Urinary bladder (tissue), 4 donors: ENCODE measurements around the gene RNF103. TPM values are rescaled to one million over a fixed set of nuclear protein-coding genes. Genes with fewer than 3 reads are reported as not detected.

ENCODE experiments used
- DNase-seq: peaks from one replicate; pipeline ENCODE4 v3.0.0-alpha.2; 2015; ENCODE audit errors: extremely low spot score
- H3K27ac ChIP-seq: one replicate; pipeline ENCODE4 v1.5.1; 2013; ENCODE audit warnings: low read depth, mild to moderate bottlenecking, moderate library complexity
- H3K36me3 ChIP-seq: one replicate; pipeline ENCODE4 v1.6.1; 2013; ENCODE audit warnings: mild to moderate bottlenecking, moderate library complexity; ENCODE audit not compliant: insufficient read depth
- H3K4me1 ChIP-seq: one replicate; pipeline ENCODE4 v1.6.1; 2013; ENCODE audit warnings: mild to moderate bottlenecking, moderate library complexity; ENCODE audit not compliant: insufficient read depth
- H3K4me3 ChIP-seq: one replicate; pipeline ENCODE4 v1.5.1; 2013; ENCODE audit warnings: low read depth, low read length
- WGBS: extraction: QIAGEN DNeasy Blood & Tissue Kit; methylation state at CpG from one replicate; pipeline ENCODE4 v1.1.7; 2013; 5-methylcytosine and 5-hydroxymethylcytosine counted together
- polyA plus RNA-seq: library from polyadenylated mRNA; stranded (reverse); fragments of 200-250 nt; gene quantifications from one replicate; pipeline ENCODE4 v1.2.3, GENCODE V29; 2013
- total RNA-seq: library from RNA; depleted of rRNA; stranded (reverse); fragments of >200 nt; gene quantifications from one replicate; pipeline ENCODE4 v1.2.3, GENCODE V29; 2014
- donor health status: healthy with polysubstance abuse.
- donor health status: healthy.

The RNF103 gene
- total and polyA plus RNA-seq, 2 donors: 24.1 to 40.5 TPM

DNA sequence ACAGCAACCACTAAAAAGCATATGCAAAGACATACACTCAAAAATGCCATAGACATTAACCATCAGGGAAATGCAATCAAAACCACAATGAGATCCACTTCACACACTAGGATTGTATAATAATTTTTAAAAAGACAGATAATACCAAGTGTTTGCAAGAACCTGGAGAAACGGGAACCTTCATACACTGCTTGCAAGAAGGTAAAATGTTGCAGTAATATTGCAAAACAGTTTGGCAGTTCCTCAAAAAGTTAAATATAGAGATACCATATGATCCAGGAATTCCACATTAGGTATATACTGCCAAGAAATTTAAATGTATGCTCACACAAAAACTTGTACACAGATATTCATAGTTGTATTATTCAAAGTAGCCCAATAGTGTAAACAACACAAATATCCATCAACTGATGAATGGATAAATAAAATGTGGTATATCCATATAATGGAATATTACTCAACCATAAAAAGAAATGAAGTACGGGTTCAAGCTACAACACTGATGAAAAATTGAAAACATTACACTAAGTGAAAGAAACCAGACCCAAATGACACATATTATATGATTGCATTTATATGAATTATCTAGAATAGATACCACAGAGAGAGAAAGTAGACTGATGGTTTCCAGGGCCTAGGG, 45.7 kb downstream of the RNF103 start:
- Histone ChIP-seq H3K27ac (no peak overlapping the region), H3K4me1 (no peaks in the 10 kb centered on the region), H3K4me3 (no peak overlapping the region), H3K36me3 (no peaks in the 10 kb centered on the region)
- WGBS: 93% methylated on average over 2 of the region's 2 CpGs
- no peak for DNase-seq

DNA sequence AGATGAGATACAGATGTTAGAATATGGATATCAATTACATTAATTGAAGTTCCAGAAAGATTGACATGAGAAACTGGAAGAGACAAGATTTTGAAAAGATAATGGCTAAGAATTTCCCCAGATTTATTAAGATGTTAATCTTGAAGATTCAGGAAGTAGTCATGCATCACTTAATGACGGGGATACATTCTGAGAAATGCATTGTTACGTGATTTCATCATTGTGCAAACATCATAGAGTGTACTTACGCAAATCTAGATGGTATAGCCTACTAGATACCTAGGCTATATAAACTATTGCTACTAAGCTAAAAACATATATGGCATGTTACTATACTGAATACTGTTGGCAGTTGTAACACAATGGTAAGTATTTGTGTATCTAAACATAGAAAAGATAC, 53.6 kb downstream of the RNF103 start:
- Histone ChIP-seq H3K4me3 (no peak overlapping the region), H3K36me3 (no peaks in the 10 kb centered on the region), H3K4me1 (no peaks in the 10 kb centered on the region), H3K27ac (no peak overlapping the region)
- 79% methylated on average over 3 of the region's 3 CpGs for WGBS
- no peak for DNase-seq

DNA sequence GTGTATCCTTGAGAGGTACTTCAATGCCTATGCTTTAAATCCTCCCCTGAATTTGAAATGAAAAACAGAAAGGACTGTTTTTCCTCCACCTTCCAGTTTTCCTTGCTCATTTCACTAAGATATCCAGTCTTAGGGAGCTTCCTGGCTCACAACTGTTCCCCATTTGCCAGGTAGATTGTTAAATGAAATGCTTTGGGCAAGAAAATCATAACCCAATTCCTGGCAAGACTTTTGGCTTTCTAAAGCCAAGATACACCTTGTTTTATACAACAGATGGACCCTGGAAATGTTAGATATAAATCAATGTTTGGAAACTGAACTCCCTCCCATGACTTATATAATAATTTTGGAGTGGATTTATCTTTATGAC, 56.9 kb downstream of the RNF103 start:
- Histone ChIP-seq H3K27ac (no peak overlapping the region), H3K36me3 (no peaks in the 10 kb centered on the region), H3K4me3 (no peak overlapping the region), H3K4me1 (no peaks in the 10 kb centered on the region)
- DNase-seq: no peak

DNA sequence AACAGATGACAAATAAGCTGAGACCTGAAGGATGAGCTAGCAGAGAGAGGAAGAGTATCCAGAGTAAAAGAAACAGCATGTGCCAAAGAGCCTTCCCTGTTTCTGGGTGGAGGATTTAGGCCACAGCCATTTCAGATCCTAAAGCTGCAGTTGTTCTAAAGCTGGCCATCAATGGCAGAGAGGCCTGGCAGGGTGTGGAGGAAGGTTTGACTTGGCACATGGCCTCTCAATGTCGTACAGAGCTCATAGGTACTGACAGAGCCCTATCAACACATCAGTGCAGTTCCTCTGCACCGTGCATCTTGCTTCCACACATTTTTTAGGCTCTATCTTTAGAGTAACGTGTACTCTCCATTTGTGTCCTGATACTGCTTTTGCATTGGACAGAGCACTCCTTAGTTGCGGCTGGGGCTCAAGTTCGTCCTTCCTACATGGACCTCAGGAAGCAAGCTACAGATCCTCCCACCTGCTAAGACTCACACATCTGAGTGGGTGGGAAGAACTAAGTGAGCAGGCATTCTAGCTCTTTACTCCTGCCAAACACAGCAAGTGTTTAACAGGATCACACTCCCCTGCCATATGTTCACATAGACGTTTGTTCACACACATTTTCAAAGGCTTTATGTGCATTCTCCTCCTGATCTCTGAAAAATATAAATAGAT, 57.4 kb downstream of the RNF103 start:
- H3K4me3 ChIP-seq: no peak overlapping the region
- no peak overlapping the region for H3K27ac ChIP-seq
- peaks cover 2% of the 10 kb centered on the region for H3K4me1 ChIP-seq
- no peak for DNase-seq
- whole genome bisulfite sequencing: 57% methylated on average over 6 of the region's 6 CpGs
- no peaks in the 10 kb centered on the region for H3K36me3 ChIP-seq

DNA sequence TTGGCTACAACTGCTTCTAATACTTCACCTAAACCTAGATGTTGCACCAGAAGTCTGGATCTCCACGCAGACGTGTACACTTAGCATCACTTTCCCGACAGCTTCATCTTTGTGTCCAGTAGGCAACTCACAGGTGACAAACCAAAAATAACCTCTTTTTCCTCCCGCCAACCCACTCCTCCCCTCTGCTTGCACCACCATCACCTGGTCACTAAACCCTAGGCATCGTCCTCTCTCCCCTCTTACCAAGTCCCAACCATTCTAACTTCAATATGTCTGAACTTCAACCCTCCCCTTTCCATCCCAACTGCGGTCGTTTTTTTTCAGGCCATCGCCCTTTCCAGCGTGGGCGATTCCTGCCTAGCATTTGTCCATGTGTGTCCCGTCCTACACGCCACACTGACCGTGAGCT, 60.0 kb downstream of the RNF103 start:
- Histone ChIP-seq H3K36me3 (no peaks in the 10 kb centered on the region), H3K4me1 (peaks cover 4% of the 10 kb centered on the region), H3K27ac (no peak overlapping the region), H3K4me3 (no peak overlapping the region)
- WGBS: 73% methylated on average over 13 of the region's 13 CpGs
- no peak for DNase-seq

DNA sequence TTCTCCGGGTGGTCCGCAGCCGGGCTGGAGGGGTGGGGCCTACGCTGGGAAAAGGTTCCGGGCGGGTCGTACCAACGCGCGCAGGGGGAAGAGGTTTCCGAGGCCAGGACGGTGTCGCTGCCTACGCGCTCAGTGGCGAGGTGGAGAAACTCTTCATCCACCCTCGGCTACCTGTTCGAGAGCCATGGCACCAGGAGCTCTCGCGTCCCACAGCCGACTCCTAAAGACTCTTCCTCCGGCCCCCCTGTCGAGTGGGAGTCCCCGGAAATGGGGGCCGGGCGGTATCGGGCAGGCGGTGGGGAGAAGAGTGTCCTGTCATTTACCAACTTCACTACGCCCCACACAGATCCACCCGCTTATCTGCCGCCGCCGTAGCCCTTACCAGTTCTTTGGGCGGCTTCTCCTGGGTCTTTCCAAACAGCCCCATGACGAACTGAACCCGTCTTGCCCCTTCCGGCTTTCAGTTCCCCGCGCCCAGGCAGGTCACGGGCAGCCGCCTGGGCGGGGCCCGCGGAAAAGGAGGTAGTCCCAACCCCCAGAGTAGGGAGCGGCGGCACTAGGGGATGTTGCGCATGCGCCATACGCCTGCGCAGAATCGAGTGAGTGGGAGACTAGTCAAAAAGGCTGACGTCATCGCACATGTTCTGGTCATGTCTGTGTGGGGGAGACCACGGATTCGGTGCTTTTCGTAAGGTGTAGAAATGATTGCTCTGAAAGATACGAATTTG, 60.6 kb downstream of the RNF103 start, which contains the start of gene CHMP3:
Gene CHMP3, minus strand, starts transcription at position 522 of the 728 bp plus-strand sequence. Its CDS starts 95 bp downstream, at position 427.
- Histone ChIP-seq H3K36me3 (no peaks in the 10 kb centered on the region), H3K4me3 (peak within 1 kb of the TSS; percentile 71), H3K27ac (peak within 1 kb of the TSS; percentile 98), H3K4me1 (peaks cover 4% of the 10 kb centered on the region)
- DNase-seq: peak; percentile 96
- under 1% methylated on average over 57 of the region's 57 CpGs for WGBS

DNA sequence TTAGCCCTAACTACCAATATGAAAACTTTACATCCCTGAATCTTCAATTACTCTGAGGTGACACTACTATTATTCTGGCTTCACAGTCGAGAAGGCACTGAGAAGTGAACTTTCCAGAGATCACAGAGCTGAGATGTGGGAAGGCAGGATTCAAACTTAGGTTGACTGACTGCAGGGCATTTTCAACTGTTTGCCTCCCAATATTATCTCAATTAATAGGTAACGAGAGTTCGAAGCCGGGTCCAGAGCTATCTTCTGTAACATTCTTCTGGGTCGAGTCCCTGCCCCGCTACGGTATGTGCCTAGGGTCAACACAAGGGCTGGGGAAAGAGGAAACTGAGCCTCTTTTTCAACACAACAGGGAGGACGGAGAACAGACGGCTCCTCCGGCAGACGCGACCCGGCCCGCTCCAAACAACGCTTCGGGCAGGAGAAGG, 61.2 kb downstream of the RNF103 start:
- H3K4me3 ChIP-seq: peak overlapping the region; percentile 71
- H3K4me1 ChIP-seq: peaks cover 4% of the 10 kb centered on the region
- H3K36me3 ChIP-seq: no peaks in the 10 kb centered on the region
- DNase-seq: no peak
- under 1% methylated on average over 16 of the region's 16 CpGs for WGBS
- H3K27ac ChIP-seq: peak overlapping the region; percentile 98

DNA sequence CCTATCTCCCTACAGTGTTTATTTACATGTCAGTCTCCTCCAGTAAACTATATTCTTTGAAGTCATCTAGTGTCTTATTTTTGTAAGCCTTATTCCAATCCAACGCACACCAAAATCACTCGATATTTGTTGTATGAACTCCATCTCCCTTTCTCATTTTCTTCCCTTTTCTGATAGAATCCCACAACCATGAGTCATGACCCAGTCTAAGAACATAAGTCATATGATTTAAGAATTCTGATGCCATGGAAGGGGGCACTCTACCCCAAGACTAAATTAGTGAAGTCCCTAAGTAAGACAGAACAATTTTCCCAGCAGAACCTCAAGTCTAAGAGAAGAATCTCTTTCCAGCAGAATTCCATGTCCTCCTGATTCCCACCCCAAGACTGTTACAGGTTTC, 65.8 kb downstream of the RNF103 start:
- no peak overlapping the region for H3K27ac ChIP-seq
- 93% methylated on average over 2 of the region's 2 CpGs for WGBS
- peaks cover 4% of the 10 kb centered on the region for H3K4me1 ChIP-seq
- DNase-seq: no peak
- no peak overlapping the region for H3K4me3 ChIP-seq
- no peaks in the 10 kb centered on the region for H3K36me3 ChIP-seq

DNA sequence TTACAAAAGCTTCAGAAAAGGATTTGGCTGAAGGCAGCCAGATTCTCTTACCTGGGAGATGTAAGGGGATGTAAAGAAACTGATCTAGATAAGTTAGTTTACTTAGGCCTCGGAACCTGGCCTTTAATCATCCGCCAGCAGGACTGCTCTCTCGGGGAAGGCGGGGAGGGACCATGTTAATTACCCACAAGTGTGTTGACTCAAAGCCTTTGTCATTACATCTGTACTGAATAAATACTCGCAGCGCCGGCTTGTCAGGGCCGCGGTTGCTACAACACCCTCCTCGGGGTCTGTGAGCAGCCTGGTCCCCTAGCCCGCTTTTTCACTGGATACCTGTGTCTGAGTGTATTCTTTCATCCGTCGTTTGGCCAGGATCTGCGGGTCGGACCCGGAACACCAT, 67.2 kb downstream of the RNF103 start:
- Histone ChIP-seq H3K27ac (no peak overlapping the region), H3K4me3 (no peak overlapping the region), H3K4me1 (peaks cover 4% of the 10 kb centered on the region), H3K36me3 (no peaks in the 10 kb centered on the region)
- 89% methylated on average over 16 of the region's 16 CpGs for WGBS
- DNase-seq: no peak

Other genes starting within 250 kb of the RNF103 start
- gene KDM3A, start 182.5 kb downstream of the RNF103 start, total RNA-seq: 72.6 TPM
- 30.2 TPM for gene KDM3A, start 182.5 kb downstream of the RNF103 start, polyA plus RNA-seq
- gene CHMP3, start 60.4 kb downstream of the RNF103 start, total RNA-seq: 69.4 TPM
- 163 TPM for gene CHMP3, start 60.4 kb downstream of the RNF103 start, polyA plus RNA-seq
- 67.7 TPM for gene RMND5A, start 96.4 kb upstream of the RNF103 start, total RNA-seq
- gene RMND5A, start 96.4 kb upstream of the RNF103 start, polyA plus RNA-seq: 15.0 TPM
- not detected for gene CD8A, start 167.0 kb upstream of the RNF103 start, total RNA-seq
- 2.1 TPM for gene CD8A, start 167.0 kb upstream of the RNF103 start, polyA plus RNA-seq
- not detected for gene CD8B, start 238.0 kb upstream of the RNF103 start, total RNA-seq
- gene CD8B, start 238.0 kb upstream of the RNF103 start, polyA plus RNA-seq: 0.82 TPM